Breast epithelium (tissue), 3 donors: ENCODE data around the gene IDS.

Experiments used
- CTCF ChIP-seq, 3 donors: fragments of 450-650 bp; IDR thresholded peaks; one replicate each; pipeline ENCODE4 v1.5.1; 2016 to 2017; ENCODE audit warnings: antibody characterized with exemption in 3 of 3, mild to moderate bottlenecking in 3 of 3, moderate library complexity in 3 of 3
- POLR2AphosphoS5 ChIP-seq, 3 donors: sonication (generic); formaldehyde crosslinking; IDR thresholded peaks; one replicate each; pipeline ENCODE4 v1.6.1; 2017; ENCODE audit warnings: antibody characterized with exemption in 3 of 3

- TF ChIP-seq CTCF (IDR thresholded peaks at IDR 0.05): no peak
- no peak for TF ChIP-seq POLR2AphosphoS5 (IDR thresholded peaks at IDR 0.05)
Measured at GRCh38 chrX:149433051-149433450, 72.1 kb downstream of the IDS start.
